GM19351 (cell line): ENCODE measurements around the gene CDH8.
"Not testable (repeated sequence)": the region's sequence is repeated elsewhere in the genome, so short reads cannot be mapped to it uniquely, and the experiment has no call there.

ENCODE experiments used
- ATAC-seq: cut with Tn5 transposase; IDR thresholded peaks from one replicate; pipeline ENCODE4 v1.9.1; 2021; ENCODE audit warnings: mild to moderate bottlenecking, moderate library complexity; ENCODE audit not compliant: unreplicated experiment

CDH8 gene

DNA sequence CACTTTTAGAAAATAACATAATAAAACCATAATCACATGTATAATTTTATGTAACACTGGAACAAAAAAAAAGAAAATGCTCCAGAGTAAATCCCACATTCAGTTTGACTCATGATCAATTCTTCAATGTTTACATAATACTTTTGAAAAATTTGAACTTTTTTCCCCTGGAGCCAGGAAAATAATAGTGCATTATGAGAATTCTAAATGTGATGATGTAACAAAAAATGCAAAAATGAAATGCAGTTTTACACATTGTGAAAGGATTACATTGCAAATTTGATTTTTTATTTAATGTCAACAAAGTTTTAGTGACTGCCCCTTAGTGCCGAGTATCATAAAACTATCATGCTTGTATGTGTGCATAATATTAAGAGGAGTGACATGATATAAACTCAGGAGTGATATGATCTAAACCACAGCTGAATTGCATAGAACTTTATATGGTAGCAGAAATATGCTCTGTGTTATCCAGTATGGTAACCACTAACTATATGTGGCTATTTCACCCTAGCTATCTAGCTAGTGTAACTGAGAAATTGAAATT lies 238.2 kb downstream of the CDH8 start:
- ATAC-seq = no peak

DNA sequence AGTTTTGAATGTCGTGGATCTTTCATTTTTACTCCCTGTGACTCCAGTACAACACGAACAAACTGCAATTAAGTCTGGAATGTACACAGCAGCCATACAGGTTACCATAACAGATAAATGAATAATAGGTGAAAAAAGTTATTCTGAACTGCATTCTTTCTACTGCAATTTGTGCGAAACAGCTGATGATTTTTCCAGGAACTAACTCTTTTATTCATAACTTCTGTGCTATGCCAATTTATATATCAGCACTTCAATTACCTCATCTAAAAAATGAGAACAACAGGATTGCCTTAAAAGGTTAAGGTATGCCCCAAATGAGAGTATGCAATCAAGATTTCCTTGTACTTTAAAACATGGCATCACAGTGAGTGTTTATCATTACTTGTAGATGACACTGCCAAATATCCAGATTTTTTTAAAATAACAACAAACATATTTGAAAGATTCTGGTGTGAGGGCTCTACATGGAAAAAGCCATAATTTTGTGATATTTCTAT lies 238.9 kb downstream of the CDH8 start:
- no peak for ATAC-seq

- no peak for ATAC-seq
Measured at GRCh38 chr16:61792194-61792909, 243.9 kb downstream of the CDH8 start.

DNA sequence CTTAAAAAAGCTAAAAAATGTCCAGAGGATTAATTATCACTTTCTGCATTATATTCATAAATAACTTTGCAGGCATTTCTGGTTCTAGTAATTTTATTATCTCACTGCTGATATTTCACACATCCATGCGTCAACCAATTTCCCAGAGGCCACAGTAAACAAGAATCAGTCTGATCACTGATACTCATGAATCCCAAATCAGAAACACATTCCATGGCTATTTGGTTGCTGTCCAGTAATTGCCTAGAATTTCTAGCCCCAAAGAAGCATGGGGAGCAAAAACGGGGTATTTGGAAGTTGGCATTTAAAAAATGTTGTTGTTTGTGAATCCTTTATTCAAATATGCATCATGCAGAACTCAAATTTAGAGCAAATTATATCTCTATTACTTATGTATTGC lies 244.8 kb downstream of the CDH8 start:
- ATAC-seq = no peak

- ATAC-seq = not testable (repeated sequence)
Measured at GRCh38 chr16:61781855-61782254, 254.4 kb downstream of the CDH8 start.

DNA sequence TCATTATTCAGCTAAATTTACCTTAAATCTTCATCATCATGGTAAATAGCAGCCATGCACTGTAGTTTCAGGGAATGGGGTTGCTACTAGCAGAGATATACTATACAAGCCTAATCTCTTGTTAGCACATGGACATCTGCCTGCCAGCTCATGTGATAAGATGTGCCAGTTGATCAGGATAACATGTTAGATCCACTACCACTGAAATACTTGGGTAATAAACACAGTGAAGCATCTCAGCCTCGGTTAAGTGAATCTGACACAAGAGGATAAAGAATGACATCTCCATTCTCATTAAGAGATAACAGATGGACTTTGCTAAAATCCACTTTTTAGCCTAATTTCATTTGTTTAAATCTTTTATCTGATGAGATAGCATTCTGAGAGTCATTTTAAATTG lies 256.1 kb downstream of the CDH8 start:
- ATAC-seq = no peak

GRCh38 chr16:61770301-61770700 lies 265.9 kb downstream of the CDH8 start:
- ATAC-seq = no peak

GRCh38 chr16:61763991-61764390 lies 272.2 kb downstream of the CDH8 start:
- no peak for ATAC-seq

DNA sequence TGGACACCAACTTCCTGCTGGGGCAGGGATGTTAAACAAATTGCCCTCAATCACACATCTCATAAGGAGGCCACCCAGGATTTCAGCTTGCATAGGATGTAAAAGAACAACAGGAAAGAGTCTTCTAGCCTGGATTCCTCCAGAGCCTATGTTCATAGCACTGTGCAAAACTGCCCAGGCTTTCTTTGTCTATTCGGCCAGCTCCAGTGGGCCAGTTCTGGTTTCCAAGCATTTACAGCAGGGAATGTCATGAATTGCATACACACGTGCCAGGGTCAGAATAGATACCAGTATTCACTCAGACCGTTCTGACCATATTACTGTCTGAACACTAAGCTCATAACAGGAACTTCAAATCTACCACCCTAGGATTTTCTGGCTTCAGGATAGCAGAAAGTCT lies 273.2 kb downstream of the CDH8 start:
- no peak for ATAC-seq

GRCh38 chr16:61730997-61731396 lies 305.2 kb downstream of the CDH8 start:
- no peak for ATAC-seq

GRCh38 chr16:61726701-61727100 lies 309.5 kb downstream of the CDH8 start:
- ATAC-seq = no peak

DNA sequence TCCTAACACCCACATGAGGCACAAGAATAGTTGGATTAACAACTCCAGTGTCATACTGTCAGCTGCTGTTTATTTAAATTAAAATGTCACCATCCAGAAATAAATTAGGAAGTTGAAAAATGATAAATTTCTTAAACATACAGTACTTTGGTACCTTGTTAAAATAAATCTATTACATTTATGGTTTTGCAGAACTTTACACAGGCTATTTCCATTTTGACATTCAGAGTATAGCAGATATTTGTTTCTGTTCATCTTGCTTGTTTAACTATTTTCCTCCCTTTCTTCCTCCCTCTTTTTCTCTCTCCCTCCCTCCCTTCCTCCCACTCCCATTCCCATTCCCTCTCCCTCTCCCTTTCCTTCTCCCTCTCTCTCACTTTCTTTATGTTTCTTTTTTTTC lies 310.1 kb downstream of the CDH8 start:
- ATAC-seq = no peak

GRCh38 chr16:61721544-61721943 lies 314.7 kb downstream of the CDH8 start:
- ATAC-seq = no peak

DNA sequence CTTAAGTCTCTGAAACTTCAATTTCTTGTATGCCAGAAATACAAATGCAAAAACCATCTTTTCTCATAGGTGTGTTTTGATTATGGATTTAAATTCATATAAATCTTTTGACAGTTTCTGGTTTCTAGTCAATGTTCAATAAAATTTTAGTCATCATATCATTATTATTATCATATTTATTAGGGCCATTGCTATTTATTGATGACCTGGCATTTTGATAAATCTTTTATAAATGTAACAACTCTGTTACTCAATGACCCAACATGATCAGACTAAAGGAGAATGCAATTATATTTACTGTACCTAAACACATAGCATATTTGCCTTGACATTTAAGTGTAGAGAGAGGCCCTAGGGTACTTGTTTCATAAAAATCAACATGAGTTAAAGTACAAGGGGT lies 320.8 kb downstream of the CDH8 start:
- no peak for ATAC-seq

DNA sequence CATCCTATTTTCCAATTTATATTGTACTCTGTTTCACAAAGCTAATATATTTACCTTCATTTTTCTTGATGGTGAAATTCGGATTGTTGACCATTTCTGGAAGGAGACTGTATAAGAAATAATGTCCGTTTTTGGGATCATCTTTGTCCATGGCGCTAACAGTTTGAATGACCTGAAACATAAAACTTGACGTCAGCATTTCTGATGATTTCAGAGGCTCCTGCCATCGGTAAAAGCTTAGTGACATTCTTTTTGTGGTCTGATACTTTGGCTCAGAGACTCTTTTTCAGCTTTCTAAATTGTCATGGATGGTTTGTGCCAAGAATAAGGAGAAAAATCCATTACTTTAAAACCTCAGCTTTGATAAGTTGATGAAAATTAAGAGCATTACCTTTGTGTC lies 322.5 kb downstream of the CDH8 start:
- no peak for ATAC-seq

- ATAC-seq = not testable (repeated sequence)
Measured at GRCh38 chr16:61699640-61700039, 336.6 kb downstream of the CDH8 start.

- ATAC-seq = no peak
Measured at GRCh38 chr16:61684541-61684940, 351.7 kb downstream of the CDH8 start.

GRCh38 chr16:61681673-61682072 lies 354.6 kb downstream of the CDH8 start:
- ATAC-seq = no peak

GRCh38 chr16:61681124-61681523 lies 355.1 kb downstream of the CDH8 start:
- ATAC-seq = no peak

- no peak for ATAC-seq
Measured at GRCh38 chr16:61678182-61678581, 358.1 kb downstream of the CDH8 start.

- no peak for ATAC-seq
Measured at GRCh38 chr16:61677776-61678175, 358.5 kb downstream of the CDH8 start.

DNA sequence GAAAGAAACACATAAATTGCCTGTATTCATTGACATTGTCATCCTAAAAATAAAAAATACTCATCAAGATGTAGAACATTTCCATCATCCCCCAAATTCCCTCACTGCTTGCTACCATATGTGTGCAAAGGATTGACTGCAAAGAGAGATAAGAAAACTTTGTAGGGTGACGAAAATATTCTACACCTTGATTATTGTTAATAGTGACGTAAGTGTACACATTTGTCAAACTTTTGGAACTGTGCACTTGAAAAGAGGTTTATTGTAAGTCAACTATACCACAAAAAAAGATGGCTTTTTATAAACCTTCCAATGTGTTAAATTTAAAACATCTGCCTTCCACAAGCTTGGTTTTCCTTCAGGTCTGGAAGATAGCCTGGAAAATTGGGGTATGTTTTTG lies 359.5 kb downstream of the CDH8 start:
- ATAC-seq = no peak

DNA sequence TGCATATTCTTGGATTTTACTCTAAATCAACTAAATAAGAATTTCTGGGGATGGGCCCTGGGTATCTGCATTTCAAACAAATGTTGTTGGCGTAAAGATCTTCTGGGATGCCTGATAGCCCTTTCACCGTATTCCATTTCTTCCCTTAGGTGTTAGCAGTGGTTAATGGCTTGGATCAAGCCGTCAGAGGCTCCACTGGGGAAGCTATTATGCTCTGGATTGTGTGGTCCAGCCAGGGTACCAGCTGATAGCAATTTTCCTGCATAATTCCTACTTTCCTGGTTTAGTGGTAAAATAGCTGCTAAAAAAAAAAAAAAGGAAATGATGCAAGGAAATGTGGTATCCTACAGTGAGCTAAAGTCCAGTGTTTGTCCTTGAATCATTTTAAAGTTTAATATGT lies 365.1 kb downstream of the CDH8 start:
- no peak for ATAC-seq
